Measurements from ENCODE around the gene ATP11B.

- TF ChIP-seq POLR2A (IDR thresholded peaks at IDR 0.05; ENCODE audit: low read depth) (no peak), CTCF (IDR thresholded peaks at IDR 0.05) (no peak)
Measured at GRCh38 chr3:182969853-182970252, 176.5 kb downstream of the ATP11B start.

Data from esophagus muscularis mucosa (tissue), 3 donors.